D721Med (cell line): ENCODE measurements around the gene NDC80.
A peak's percentile ranks its signal among the peaks of the same experiment; 100 is the strongest.
"Not testable (repeated sequence)": the region's sequence is repeated elsewhere in the genome, so short reads cannot be mapped to it uniquely, and the experiment has no call there.

ENCODE experiments used
- DNase-seq: peaks from one replicate; pipeline ENCODE4 v3.0.0; 2011; ENCODE audit warnings: low spot score; ENCODE audit not compliant: insufficient read length
- FAIRE-seq: peaks from 2 replicates; lab custom pipeline; 2011; peaks lifted over from hg19 to GRCh38; lab: Jason Lieb, UNC
- TF ChIP-seq, protein P1 (sequence below): IDR thresholded peaks from 2 replicates; pipeline ENCODE4 v1.5.1; 2012; ENCODE audit warnings: mild to moderate bottlenecking, control low read depth; ENCODE audit not compliant: insufficient read depth; ENCODE audit errors: missing control alignments

The NDC80 gene

DNA sequence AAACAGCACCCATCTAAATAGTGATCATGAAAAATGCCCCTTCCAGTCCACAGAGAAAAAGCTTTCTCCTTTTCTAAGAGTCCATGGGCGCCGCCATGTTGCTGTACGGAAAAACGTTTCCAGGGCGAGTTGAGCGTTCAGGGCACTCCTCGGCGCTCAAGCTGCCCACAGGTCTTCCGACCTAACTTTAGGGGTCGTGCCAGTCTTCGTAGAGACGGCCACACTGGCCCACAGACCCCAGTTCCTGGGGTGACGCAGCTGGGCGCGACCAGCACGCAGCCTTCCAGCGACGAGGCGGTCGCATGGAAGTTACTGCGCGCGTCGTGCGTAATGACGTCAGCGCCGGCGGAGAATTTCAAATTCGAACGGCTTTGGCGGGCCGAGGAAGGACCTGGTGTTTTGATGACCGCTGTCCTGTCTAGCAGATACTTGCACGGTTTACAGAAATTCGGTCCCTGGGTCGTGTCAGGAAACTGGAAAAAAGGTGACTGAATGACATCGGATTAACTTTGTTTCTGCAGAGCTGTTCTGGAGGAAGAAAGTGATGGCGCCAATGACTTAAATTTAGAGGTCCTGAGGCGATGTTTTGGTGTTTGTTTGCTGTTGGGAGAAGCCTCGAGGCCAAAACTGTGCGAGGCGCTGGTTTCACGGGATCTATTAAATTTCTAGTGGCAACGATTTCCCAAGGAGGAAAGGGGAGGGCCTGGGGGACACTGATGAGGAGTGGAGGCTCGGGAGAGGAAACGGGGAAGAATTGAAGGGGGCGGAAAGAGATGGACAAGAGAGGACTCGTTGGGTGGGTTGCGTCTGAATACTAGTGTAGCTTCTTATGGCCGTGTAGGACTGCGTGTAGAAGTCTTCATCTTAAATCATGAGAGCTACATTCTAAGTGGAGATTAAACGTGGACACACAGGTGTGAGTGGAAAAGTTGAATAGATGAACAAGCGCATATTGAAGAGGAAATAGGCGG lies at the start of gene NDC80, which contains the start of gene METTL4:
Gene NDC80, plus strand, starts transcription at position 358 of the 971 bp plus-strand sequence. CDS start 1,429 bp downstream, outside the sequence.
Gene METTL4, minus strand, starts transcription at position 306 of the 971 bp plus-strand sequence. CDS start 4,289 bp downstream, outside the sequence.
- TF ChIP-seq, protein P1, sequence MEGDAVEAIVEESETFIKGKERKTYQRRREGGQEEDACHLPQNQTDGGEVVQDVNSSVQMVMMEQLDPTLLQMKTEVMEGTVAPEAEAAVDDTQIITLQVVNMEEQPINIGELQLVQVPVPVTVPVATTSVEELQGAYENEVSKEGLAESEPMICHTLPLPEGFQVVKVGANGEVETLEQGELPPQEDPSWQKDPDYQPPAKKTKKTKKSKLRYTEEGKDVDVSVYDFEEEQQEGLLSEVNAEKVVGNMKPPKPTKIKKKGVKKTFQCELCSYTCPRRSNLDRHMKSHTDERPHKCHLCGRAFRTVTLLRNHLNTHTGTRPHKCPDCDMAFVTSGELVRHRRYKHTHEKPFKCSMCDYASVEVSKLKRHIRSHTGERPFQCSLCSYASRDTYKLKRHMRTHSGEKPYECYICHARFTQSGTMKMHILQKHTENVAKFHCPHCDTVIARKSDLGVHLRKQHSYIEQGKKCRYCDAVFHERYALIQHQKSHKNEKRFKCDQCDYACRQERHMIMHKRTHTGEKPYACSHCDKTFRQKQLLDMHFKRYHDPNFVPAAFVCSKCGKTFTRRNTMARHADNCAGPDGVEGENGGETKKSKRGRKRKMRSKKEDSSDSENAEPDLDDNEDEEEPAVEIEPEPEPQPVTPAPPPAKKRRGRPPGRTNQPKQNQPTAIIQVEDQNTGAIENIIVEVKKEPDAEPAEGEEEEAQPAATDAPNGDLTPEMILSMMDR: no peak
- FAIRE-seq (no peak), DNase-seq (peak; percentile 61)

DNA sequence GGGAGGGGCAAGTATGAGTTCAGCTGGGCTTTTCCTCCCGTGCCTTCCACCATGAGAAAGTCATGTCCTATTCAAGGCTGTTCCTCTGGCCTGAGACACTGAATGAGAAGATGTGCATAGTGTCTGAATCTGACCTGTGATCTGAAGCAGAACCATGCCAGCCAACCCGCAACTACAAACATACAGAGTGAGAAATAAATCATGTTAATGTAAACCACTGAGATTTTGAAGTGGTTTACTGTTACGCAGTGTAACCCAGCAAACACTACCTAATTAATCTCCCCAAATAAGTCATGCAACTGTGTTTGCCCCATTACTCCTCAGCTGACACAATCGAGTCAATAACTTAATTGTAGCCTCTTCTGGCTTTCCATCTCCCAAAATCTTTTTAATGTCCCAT lies 49.2 kb upstream of the NDC80 start:
- FAIRE-seq (no peak), DNase-seq (no peak)
- TF ChIP-seq, protein P1: no peak

DNA sequence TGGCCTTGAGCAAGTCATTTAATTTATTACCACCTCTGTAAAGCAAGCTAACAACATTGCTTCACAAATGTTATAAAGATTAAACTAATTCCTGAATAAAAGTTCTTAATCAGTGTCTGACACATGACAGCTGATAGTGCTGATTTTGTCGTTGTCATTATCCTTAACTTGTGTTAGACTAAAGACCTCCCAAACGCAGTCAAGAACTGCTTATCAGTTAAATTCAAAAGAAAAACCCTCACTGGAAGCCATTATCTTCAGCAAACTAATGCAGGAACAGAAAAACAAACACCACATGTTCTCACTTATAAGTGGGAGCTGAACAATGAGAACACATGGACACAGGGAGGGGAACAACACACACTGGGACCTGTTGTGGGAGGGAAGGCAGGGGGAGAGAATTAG lies 46.6 kb upstream of the NDC80 start:
- FAIRE-seq: peak; percentile 11

DNA sequence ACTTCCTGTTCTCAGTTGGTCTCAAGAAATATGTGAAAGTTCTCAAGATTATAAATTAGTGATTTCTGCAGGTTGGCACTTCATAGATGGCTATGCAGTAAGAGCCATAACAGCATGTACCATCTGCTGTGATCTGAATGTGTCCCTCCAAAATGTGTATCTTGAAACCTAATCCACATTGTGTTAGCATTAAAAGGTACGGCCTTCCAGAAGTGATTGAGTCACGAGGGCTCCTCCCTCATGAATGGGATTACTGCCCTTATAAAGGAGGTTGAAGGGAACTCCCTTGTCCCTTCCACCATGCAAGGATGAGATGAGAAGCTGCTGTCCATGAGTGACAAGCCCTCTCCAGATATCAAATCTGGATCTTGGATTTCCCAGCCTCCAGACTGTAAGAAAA lies 45.0 kb upstream of the NDC80 start:
- DNase-seq: no peak
- no peak for FAIRE-seq
- TF ChIP-seq, protein P1: no peak

More for the DNA sequence above, 46.6 kb upstream of the NDC80 start:
- DNase-seq: not testable (repeated sequence)

DNA sequence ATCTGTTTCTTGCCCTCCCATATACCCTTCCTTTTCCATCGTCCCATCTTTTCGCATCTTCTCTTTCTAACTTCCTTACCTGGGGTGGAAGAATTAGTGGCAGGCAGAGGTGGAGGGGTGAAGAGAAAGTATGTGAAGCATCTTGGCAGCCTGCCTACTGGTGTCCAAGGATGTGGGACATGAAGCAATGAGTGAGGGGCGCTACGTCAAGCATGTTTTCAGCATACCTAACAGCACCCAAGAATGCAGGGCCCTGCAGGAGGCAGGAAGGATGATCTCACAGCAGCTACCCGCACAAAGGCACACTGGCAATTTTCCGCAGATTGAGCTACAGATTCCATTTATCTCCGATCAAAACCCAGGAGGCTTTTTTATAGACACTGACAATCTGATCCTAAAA lies 42.2 kb upstream of the NDC80 start:
- FAIRE-seq: no peak
- DNase-seq: no peak
- TF ChIP-seq, protein P1: no peak

DNA sequence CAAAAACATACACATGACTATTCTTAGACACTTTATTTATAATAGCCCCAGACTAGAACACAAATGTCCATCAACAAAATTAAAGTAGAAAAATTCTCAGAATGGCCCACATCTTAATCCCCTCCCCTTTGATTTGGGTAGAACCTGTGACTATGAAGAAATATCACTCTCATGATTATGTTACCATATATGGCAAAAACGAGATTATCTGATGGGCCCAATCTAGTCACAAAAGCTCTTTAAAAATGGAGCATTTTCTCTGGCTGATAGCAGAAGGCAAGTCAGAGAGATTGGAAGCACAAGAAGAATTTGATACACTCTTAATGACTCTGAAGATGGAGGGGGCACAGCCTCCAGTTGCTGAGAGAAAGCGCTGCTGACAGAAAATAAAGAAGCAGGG lies 39.6 kb upstream of the NDC80 start:
- FAIRE-seq (no peak), DNase-seq (no peak)

DNA sequence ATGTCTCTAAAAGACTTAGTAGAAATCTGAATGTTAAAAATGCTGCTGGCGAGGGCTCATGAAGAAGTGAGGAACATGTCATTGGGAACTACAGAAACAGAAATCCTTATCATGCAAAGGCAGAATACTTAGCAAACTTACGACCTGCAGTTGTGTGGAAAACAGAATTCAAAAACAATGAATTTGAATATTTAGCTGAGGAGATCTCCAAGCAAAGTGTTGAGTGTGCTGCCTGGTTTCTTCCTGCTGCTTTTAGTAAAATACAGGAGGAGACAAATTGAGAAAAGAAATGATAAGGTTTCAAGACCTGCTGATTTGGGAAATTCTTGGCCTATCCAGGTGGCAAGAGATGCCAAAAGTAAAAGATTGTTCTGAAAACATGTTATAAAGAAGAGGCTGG lies 38.6 kb upstream of the NDC80 start:
- DNase-seq (no peak), FAIRE-seq (peak; percentile 72)
- TF ChIP-seq, protein P1: no peak

More for the DNA sequence above, 39.6 kb upstream of the NDC80 start:
- TF ChIP-seq, protein P1: no peak
